Measurements from ENCODE around the gene LAP3.
A peak's percentile ranks its signal among the peaks of the same experiment; 100 is the strongest.
"Not testable (repeated sequence)": the region's sequence is repeated elsewhere in the genome, so short reads cannot be mapped to it uniquely, and the experiment has no call there.

The LAP3 gene

GRCh38 chr4:17576932-17577664 lies at the start of gene LAP3:
TSS of gene LAP3 (plus strand) at chr4:17577198. CDS start at chr4:17577466, 268 bp downstream.
- peak; percentile 93 for DNase-seq

- no peak for DNase-seq
Measured at GRCh38 chr4:17528551-17529165, 48.3 kb upstream of the LAP3 start.

GRCh38 chr4:17531538-17532285 lies 45.3 kb upstream of the LAP3 start:
- no peak for DNase-seq

GRCh38 chr4:17534705-17535104 lies 42.3 kb upstream of the LAP3 start:
- no peak for DNase-seq

- DNase-seq = no peak
Measured at GRCh38 chr4:17535242-17535641, 41.8 kb upstream of the LAP3 start.

- DNase-seq = peak; percentile 1
Measured at GRCh38 chr4:17535906-17536305, 41.1 kb upstream of the LAP3 start.

- not testable (repeated sequence) for DNase-seq
Measured at GRCh38 chr4:17537060-17537459, 39.9 kb upstream of the LAP3 start.

GRCh38 chr4:17544205-17544604 lies 32.8 kb upstream of the LAP3 start:
- DNase-seq = peak; percentile 84

GRCh38 chr4:17544831-17545234 lies 32.2 kb upstream of the LAP3 start:
- DNase-seq = peak; percentile 76

- DNase-seq = peak; percentile 51
Measured at GRCh38 chr4:17545374-17546140, 31.4 kb upstream of the LAP3 start.

- DNase-seq = no peak
Measured at GRCh38 chr4:17546222-17546621, 30.8 kb upstream of the LAP3 start.

- no peak for DNase-seq
Measured at GRCh38 chr4:17546678-17547077, 30.3 kb upstream of the LAP3 start.

GRCh38 chr4:17550549-17550948 lies 26.4 kb upstream of the LAP3 start:
- DNase-seq = no peak

GRCh38 chr4:17552427-17552826 lies 24.6 kb upstream of the LAP3 start:
- DNase-seq = no peak

GRCh38 chr4:17554568-17554967 lies 22.4 kb upstream of the LAP3 start:
- no peak for DNase-seq

GRCh38 chr4:17556498-17556897 lies 20.5 kb upstream of the LAP3 start:
- DNase-seq = no peak

- DNase-seq = no peak
Measured at GRCh38 chr4:17557880-17558279, 19.1 kb upstream of the LAP3 start.

GRCh38 chr4:17558941-17559708 lies 17.9 kb upstream of the LAP3 start:
- DNase-seq = no peak

- no peak for DNase-seq
Measured at GRCh38 chr4:17559709-17560048, 17.3 kb upstream of the LAP3 start.

- no peak for DNase-seq
Measured at GRCh38 chr4:17560065-17560673, 16.8 kb upstream of the LAP3 start.

GRCh38 chr4:17561195-17561909 lies 15.6 kb upstream of the LAP3 start:
- peak; percentile 9 for DNase-seq

All from NCI-H69 (cell line).